ENCODE data around the gene JTB. TPM values are rescaled to one million over a fixed set of nuclear protein-coding genes. Genes with fewer than 3 reads are reported as not detected.
A peak's percentile ranks its signal among the peaks of the same experiment; 100 is the strongest.

Gene JTB
- total RNA-seq, 1 experiment from 2014 or later: 123 TPM

DNA sequence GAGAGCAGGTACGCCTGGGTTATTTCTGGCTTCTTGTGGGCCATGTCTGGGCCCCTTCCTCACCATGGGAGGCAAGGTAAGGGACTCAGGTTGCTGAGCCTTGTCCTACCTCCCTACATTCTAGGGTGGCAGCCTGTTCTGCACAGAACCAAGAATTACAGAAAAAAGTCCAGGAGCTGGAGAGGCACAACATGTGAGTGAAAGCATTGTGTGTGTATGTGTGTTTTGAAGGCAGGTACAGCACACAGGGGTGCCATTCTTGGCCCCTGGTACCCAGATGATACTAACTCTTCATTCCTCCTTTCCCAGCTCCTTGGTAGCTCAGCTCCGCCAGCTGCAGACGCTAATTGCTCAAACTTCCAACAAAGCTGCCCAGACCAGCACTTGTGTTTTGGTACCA is 4.4 kb downstream of the JTB start:
- Histone ChIP-seq H3K9me3 (ENCODE audit: control insufficient read depth in 1 of 2, insufficient read depth in 1 of 2, low read depth in 1 of 2, low read length in 2 of 2) (no peaks in the 10 kb centered on the region), H3K4me3 (replicated peaks in 1 of 2; ENCODE audit: low read depth in 1 of 2, low read length in 2 of 2) (no peak overlapping the region), H2AFZ (ENCODE audit: low read depth, low read length, poor library complexity, severe bottlenecking) (no peak overlapping the region), H4K20me1 (ENCODE audit: insufficient read depth) (no peaks in the 10 kb centered on the region), H3K4me2 (ENCODE audit: low read length) (no peak overlapping the region), H3K9me2 (ENCODE audit: insufficient read depth) (no peaks in the 10 kb centered on the region), H3K4me1 (ENCODE audit: control insufficient read depth in 1 of 2, insufficient read depth in 2 of 2, low read length in 2 of 2) (peaks cover 3 to 16% of the 10 kb centered on the region in 2 experiments; a peak in 3 of 4 replicates), H3K27ac (ENCODE audit: low read depth, low read length) (no peak overlapping the region), H3K79me2 (ENCODE audit: insufficient read depth, low read length) (peaks cover 20% of the 10 kb centered on the region), H3K36me3 (ENCODE audit: control insufficient read depth in 1 of 2, insufficient read depth in 2 of 2, low read length in 2 of 2) (peaks cover 9 to 26% of the 10 kb centered on the region in 2 experiments; a peak in 3 of 4 replicates), H3K9ac (ENCODE audit: low read length) (no peak overlapping the region), H3K27me3 (ENCODE audit: insufficient read depth, low read length) (no peaks in the 10 kb centered on the region)
- TF ChIP-seq CBX3 (IDR thresholded peaks at IDR 0.05; ENCODE audit: low read depth): no peak
- TF ChIP-seq POLR2AphosphoS5 (IDR thresholded peaks at IDR 0.05; ENCODE audit: low read depth, low read length): peak; percentile 32; the same call in 1 of the 2 replicates
- POLR2A ChIA-PET: no interaction called here
- no TSS peak for BruUV-seq (replicated peaks)
- CTCF ChIA-PET: no interaction called here
- intact Hi-C loops (cut with micrococcal nuclease): no loop called here
- DNase-seq (ENCODE audit: low read depth, low spot score): no peak
- RAD21 ChIA-PET (ENCODE audit: low non-redundant PET in 1 of 2, low total read pairs in 2 of 2, uncharacterized antibody in 2 of 2, unreplicated experiment in 2 of 2): no interaction called here
- no peak for ATAC-seq

- TF ChIP-seq EGR1 (IDR thresholded peaks at IDR 0.05; ENCODE audit: low read depth): no peak
- TF ChIP-seq SRF (IDR thresholded peaks at IDR 0.05; ENCODE audit: low read depth): no peak
- TF ChIP-seq CEBPB (IDR thresholded peaks at IDR 0.05; ENCODE audit: low read depth): no peak
- TF ChIP-seq, protein P1, sequence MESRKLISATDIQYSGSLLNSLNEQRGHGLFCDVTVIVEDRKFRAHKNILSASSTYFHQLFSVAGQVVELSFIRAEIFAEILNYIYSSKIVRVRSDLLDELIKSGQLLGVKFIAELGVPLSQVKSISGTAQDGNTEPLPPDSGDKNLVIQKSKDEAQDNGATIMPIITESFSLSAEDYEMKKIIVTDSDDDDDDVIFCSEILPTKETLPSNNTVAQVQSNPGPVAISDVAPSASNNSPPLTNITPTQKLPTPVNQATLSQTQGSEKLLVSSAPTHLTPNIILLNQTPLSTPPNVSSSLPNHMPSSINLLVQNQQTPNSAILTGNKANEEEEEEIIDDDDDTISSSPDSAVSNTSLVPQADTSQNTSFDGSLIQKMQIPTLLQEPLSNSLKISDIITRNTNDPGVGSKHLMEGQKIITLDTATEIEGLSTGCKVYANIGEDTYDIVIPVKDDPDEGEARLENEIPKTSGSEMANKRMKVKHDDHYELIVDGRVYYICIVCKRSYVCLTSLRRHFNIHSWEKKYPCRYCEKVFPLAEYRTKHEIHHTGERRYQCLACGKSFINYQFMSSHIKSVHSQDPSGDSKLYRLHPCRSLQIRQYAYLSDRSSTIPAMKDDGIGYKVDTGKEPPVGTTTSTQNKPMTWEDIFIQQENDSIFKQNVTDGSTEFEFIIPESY (IDR thresholded peaks at IDR 0.05; ENCODE audit: extremely low read depth, insufficient replicate concordance, low read length): no peak
- no peak for TF ChIP-seq TCF7L2 (IDR thresholded peaks at IDR 0.05; ENCODE audit: borderline replicate concordance, extremely low read depth, insufficient read depth, insufficient read length)
- no peak for TF ChIP-seq POLR2AphosphoS5 (IDR thresholded peaks at IDR 0.05; ENCODE audit: low read depth, low read length)
- TF ChIP-seq ZNF274 (IDR thresholded peaks at IDR 0.05; ENCODE audit: low read depth, low read length): no peak
- TF ChIP-seq EZH2 (IDR thresholded peaks at IDR 0.05): no peak
- TF ChIP-seq JUND (IDR thresholded peaks at IDR 0.05): no peak
- no peak for TF ChIP-seq RAD21 (IDR thresholded peaks at IDR 0.05; ENCODE audit: low read depth)
Measured at GRCh38 chr1:153970346-153970745, 7.1 kb downstream of the JTB start.

More at GRCh38 chr1:153970346-153970745, 7.1 kb downstream of the JTB start:
- Histone ChIP-seq H3K9me3 (ENCODE audit: control insufficient read depth in 1 of 2, insufficient read depth in 1 of 2, low read depth in 1 of 2, low read length in 2 of 2) (no peaks in the 10 kb centered on the region), H3K4me1 (ENCODE audit: control insufficient read depth in 1 of 2, insufficient read depth in 2 of 2, low read length in 2 of 2) (peaks cover 11 to 27% of the 10 kb centered on the region in 2 experiments), H3K27ac (ENCODE audit: low read depth, low read length) (no peak overlapping the region), H2AFZ (ENCODE audit: low read depth, low read length, poor library complexity, severe bottlenecking) (no peak overlapping the region), H4K20me1 (ENCODE audit: insufficient read depth) (no peaks in the 10 kb centered on the region), H3K36me3 (ENCODE audit: control insufficient read depth in 1 of 2, insufficient read depth in 2 of 2, low read length in 2 of 2) (peaks cover 7 to 17% of the 10 kb centered on the region in 2 experiments; a peak in 2 of 4 replicates), H3K4me2 (ENCODE audit: low read length) (no peak overlapping the region), H3K79me2 (ENCODE audit: insufficient read depth, low read length) (peaks cover 8% of the 10 kb centered on the region; the same call in 1 of the 2 replicates), H3K9ac (ENCODE audit: low read length) (no peak overlapping the region), H3K4me3 (replicated peaks in 1 of 2; ENCODE audit: low read depth in 1 of 2, low read length in 2 of 2) (no peak overlapping the region), H3K27me3 (ENCODE audit: insufficient read depth, low read length) (no peaks in the 10 kb centered on the region), H3K9me2 (ENCODE audit: insufficient read depth) (no peaks in the 10 kb centered on the region)
- ChIA-PET CTCF (no interaction called here), POLR2A (no interaction called here), RAD21 (ENCODE audit: low non-redundant PET in 1 of 2, low total read pairs in 2 of 2, uncharacterized antibody in 2 of 2, unreplicated experiment in 2 of 2) (no interaction called here)
- ATAC-seq (no peak), DNase-seq (ENCODE audit: low read depth, low spot score) (no peak)
- BruUV-seq (replicated peaks): no TSS peak
- intact Hi-C loops (cut with micrococcal nuclease): no loop called here

Data from HCT116 (cell line).